ENCODE measurements around the gene HHIPL1. TPM values are rescaled to one million over a fixed set of nuclear protein-coding genes. Genes with fewer than 3 reads are reported as not detected.

HHIPL1 gene
- total RNA-seq, 1 experiment from 2014 or later: 2.1 TPM

DNA sequence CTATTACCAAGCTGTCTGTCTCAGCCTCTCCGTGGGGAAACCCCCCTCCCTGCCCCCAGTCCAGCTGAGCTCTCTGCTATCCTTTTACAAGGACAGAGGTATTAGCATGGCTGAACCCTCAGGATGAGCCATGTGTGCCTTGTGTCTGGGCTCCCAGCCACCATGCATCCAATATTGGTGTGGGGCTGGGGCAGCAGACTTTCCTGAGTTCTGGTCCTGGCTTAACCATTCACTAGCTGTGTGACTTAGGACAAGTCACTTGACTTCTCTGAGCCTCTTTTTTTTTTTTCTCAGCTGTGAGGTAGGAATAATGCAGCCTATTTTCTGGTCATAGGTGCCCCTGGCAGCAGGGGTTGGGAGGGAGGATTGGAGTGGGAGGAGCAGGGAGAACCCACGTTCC, 22.1 kb downstream of the HHIPL1 start:
- BruUV-seq (replicated peaks): no TSS peak
- CTCF ChIA-PET: no interaction called here
- ATAC-seq (no peak), DNase-seq (ENCODE audit: low read depth, low spot score) (no peak)
- intact Hi-C loops (cut with micrococcal nuclease; ENCODE audit: unreplicated experiment): no loop called here
- Histone ChIP-seq H3K36me3 (ENCODE audit: control insufficient read depth, insufficient read depth, low read length) (no peaks in the 10 kb centered on the region), H3K27ac (ENCODE audit: low read length) (no peak overlapping the region), H3K4me3 (ENCODE audit: low read depth in 2 of 2, low read length in 2 of 2) (no peak overlapping the region), H3K9me3 (ENCODE audit: control insufficient read depth, insufficient read depth, low read depth, low read length) (no peaks in the 10 kb centered on the region), H3K27me3 (ENCODE audit: control insufficient read depth, insufficient read depth, low read length) (no peaks in the 10 kb centered on the region), H3K4me1 (ENCODE audit: control insufficient read depth, insufficient read depth, low read length) (no peaks in the 10 kb centered on the region)
- TF ChIP-seq, protein P1, sequence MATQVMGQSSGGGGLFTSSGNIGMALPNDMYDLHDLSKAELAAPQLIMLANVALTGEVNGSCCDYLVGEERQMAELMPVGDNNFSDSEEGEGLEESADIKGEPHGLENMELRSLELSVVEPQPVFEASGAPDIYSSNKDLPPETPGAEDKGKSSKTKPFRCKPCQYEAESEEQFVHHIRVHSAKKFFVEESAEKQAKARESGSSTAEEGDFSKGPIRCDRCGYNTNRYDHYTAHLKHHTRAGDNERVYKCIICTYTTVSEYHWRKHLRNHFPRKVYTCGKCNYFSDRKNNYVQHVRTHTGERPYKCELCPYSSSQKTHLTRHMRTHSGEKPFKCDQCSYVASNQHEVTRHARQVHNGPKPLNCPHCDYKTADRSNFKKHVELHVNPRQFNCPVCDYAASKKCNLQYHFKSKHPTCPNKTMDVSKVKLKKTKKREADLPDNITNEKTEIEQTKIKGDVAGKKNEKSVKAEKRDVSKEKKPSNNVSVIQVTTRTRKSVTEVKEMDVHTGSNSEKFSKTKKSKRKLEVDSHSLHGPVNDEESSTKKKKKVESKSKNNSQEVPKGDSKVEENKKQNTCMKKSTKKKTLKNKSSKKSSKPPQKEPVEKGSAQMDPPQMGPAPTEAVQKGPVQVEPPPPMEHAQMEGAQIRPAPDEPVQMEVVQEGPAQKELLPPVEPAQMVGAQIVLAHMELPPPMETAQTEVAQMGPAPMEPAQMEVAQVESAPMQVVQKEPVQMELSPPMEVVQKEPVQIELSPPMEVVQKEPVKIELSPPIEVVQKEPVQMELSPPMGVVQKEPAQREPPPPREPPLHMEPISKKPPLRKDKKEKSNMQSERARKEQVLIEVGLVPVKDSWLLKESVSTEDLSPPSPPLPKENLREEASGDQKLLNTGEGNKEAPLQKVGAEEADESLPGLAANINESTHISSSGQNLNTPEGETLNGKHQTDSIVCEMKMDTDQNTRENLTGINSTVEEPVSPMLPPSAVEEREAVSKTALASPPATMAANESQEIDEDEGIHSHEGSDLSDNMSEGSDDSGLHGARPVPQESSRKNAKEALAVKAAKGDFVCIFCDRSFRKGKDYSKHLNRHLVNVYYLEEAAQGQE (IDR thresholded peaks at IDR 0.05; ENCODE audit: insufficient read depth in 1 of 2, low read depth in 2 of 2, low read length in 1 of 2): no peak
- TF ChIP-seq TCF7L2 (IDR thresholded peaks at IDR 0.05; ENCODE audit: low read depth, low read length): no peak
- TF ChIP-seq, protein P2, sequence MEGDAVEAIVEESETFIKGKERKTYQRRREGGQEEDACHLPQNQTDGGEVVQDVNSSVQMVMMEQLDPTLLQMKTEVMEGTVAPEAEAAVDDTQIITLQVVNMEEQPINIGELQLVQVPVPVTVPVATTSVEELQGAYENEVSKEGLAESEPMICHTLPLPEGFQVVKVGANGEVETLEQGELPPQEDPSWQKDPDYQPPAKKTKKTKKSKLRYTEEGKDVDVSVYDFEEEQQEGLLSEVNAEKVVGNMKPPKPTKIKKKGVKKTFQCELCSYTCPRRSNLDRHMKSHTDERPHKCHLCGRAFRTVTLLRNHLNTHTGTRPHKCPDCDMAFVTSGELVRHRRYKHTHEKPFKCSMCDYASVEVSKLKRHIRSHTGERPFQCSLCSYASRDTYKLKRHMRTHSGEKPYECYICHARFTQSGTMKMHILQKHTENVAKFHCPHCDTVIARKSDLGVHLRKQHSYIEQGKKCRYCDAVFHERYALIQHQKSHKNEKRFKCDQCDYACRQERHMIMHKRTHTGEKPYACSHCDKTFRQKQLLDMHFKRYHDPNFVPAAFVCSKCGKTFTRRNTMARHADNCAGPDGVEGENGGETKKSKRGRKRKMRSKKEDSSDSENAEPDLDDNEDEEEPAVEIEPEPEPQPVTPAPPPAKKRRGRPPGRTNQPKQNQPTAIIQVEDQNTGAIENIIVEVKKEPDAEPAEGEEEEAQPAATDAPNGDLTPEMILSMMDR (IDR thresholded peaks at IDR 0.05): no peak
- in situ Hi-C loops (cut with HindIII; ENCODE audit: low pct_unique_long_range_greater_than_20kb, low sequenced_read_pairs): no loop called here
- POLR2A ChIA-PET: no interaction called here

DNA sequence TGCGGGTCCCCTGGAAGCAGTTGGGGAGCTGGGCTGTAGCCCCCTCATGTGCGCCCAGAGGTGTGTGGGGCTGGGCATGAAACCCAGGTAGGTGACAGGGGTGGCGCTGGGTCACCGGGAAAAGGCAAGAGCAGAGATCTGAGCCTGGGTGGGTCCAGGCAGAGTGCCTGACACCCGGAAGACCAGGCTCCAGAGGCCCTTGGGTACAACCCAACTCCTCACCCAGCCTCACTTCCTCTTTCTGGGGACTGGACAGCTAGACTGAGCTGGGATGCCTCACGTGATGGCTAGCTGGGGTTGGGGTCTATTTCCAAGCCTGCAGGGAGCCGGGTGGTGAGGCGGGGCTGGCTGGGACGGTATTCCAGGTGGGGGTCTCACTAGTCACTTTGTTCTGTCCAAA, 22.9 kb downstream of the HHIPL1 start:
- no TSS peak for BruUV-seq (replicated peaks)
- H3K36me3 ChIP-seq (ENCODE audit: control insufficient read depth, insufficient read depth, low read length): no peaks in the 10 kb centered on the region
- CTCF ChIA-PET: no interaction called here
- TF ChIP-seq, protein P2 (IDR thresholded peaks at IDR 0.05): no peak
- TF ChIP-seq POLR2AphosphoS5 (IDR thresholded peaks at IDR 0.05; ENCODE audit: low read depth, low read length) (no peak), TCF7L2 (IDR thresholded peaks at IDR 0.05; ENCODE audit: low read depth, low read length) (no peak)
- TF ChIP-seq, protein P1 (IDR thresholded peaks at IDR 0.05; ENCODE audit: insufficient read depth in 1 of 2, low read depth in 2 of 2, low read length in 1 of 2): no peak
- H3K4me3 ChIP-seq (ENCODE audit: low read depth in 2 of 2, low read length in 2 of 2): no peak overlapping the region
- H3K27ac ChIP-seq (ENCODE audit: low read length): no peak overlapping the region
- H3K9me3 ChIP-seq (ENCODE audit: control insufficient read depth, insufficient read depth, low read depth, low read length): no peaks in the 10 kb centered on the region
- intact Hi-C loops (cut with micrococcal nuclease; ENCODE audit: unreplicated experiment): no loop called here
- no peaks in the 10 kb centered on the region for H3K4me1 ChIP-seq (ENCODE audit: control insufficient read depth, insufficient read depth, low read length)
- in situ Hi-C loops (cut with HindIII; ENCODE audit: low pct_unique_long_range_greater_than_20kb, low sequenced_read_pairs): no loop called here
- POLR2A ChIA-PET: no interaction called here
- no peak for DNase-seq (ENCODE audit: low read depth, low spot score)
- no peak for ATAC-seq
- no peaks in the 10 kb centered on the region for H3K27me3 ChIP-seq (ENCODE audit: control insufficient read depth, insufficient read depth, low read length)
